GM19372 (cell line): Measurements from ENCODE around the gene AP2A2.
"Not testable (repeated sequence)": the region's sequence is repeated elsewhere in the genome, so short reads cannot be mapped to it uniquely, and the experiment has no call there.

Source experiments
- ATAC-seq: cut with Tn5 transposase; IDR thresholded peaks from one replicate; pipeline ENCODE4 v1.9.1; 2021; ENCODE audit warnings: mild to moderate bottlenecking, low read depth, moderate library complexity; ENCODE audit not compliant: unreplicated experiment

AP2A2 gene

DNA sequence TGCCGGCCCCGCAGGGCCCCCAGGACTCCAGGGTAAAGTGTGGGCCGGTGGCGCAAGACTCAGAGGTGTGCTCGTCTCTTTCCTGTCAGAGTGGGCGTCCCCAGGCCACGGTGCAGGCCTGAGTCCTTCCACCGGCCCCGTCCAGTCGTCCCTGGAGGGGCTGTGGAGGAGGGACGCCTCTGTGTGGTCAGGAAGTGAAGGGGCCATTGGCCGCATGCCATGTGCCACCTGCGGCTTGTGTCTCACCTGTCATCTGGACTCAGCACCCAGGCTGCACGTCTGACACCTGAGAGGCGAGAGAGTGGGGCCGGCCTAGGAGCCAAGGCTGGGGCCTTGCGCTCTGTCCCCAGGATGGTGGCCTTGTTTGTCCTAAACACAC is 85.6 kb downstream of the AP2A2 start:
- ATAC-seq: no peak

DNA sequence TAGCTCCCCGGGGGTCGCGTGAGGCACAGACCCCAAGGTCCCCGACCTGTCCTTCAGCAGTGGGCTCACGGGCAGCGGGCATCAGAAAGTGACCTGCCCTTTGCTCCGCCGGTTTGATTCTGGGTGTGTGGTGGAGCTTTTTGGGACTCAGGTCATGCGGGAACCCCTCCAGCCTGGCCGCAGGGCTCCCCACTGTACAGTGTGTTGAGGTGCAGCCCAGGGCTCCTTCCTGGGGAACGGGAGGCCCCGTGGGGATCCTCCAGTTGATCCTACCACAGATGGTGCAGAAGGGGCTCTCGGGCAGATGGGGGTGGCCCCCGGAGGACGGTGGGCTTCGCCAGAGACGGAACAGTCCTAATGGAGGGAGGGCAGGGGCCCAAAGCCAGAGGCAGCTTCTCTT is 86.6 kb downstream of the AP2A2 start:
- ATAC-seq: no peak

DNA sequence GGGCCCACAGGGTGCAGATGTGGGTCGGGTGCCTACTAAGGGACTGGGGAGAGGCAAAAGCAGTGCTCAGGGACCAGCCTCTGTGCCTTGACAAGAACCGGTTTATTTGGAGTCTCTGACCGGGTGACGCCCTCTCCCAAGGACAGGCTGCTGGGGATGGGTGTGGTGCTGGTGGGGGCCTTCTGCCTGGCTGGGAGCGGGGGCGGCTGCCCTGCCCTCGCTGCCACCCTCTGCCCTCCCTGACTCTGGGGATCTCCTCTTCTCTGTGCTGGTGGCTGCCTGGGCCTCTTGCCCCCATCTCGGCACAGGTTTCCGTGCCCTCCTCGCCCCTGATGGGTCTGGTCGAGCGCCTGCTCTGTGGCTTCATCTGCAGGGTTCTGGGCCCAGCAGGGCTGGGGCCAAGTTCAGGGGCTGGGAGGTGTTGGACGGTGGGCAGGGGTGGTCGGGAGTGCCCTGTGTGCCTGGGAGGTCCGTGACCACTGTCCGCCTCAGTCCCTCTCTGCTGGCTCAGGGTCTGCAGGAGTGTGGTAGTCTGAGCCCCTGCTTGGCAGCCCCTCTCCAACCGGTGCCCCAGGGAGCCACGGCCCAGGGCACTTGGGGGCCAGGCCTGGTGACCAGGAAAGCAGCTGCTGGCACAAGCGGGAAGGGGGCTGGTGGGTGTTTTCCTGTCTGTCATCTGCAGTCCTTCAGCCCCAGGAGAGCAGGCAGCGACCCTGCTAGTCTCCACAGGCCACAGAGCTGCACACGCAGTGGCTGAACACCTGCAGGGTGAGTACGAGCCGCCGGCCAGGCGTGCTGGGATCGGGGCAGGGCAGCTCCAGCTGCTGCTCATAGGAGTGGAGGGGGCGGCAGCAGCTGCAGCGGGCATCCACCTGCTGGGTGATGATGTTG is 87.3 kb downstream of the AP2A2 start:
- ATAC-seq: no peak

GRCh38 chr11:1013631-1013935 is 87.9 kb downstream of the AP2A2 start:
- ATAC-seq: no peak

GRCh38 chr11:1014276-1014675 is 88.6 kb downstream of the AP2A2 start:
- no peak for ATAC-seq

GRCh38 chr11:1015064-1015463 is 89.4 kb downstream of the AP2A2 start:
- ATAC-seq: no peak

DNA sequence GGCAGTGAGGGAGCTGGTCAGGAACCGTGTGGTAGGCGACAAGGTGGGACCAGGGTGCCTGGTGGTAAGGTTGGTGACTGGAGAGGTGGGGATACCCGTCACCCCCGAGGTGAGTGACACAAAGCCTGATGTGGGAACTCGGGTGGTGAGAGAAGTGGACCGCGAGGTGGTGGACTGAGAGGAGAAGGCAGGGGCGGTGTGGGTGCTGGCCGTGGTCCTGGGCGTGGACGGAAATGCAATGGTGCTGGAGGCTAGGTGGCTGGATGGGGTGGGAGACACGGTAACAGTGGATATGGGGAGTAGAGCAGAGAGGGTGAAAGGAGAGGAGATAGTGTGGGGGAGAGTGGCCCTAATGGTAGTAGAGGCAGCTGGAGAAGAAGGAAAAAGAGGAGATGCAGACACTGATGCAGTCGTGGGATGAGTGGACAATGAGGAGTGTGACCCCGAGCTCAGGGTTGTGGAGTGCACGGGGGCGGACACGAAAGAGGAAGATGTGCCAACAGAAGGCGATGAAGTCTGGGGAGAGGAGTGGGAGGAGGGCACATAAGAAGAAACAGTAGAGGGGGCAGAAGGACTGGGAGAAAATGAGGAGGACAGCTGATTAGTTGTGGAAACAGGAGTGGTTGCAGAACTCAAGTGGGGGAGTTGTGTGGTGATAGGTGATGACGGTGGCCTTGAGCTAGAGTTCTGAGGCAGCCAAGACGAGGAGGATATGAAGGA is 90.3 kb downstream of the AP2A2 start:
- ATAC-seq: no peak

GRCh38 chr11:1016610-1017126 is 91.0 kb downstream of the AP2A2 start:
- not testable (repeated sequence) for ATAC-seq

DNA sequence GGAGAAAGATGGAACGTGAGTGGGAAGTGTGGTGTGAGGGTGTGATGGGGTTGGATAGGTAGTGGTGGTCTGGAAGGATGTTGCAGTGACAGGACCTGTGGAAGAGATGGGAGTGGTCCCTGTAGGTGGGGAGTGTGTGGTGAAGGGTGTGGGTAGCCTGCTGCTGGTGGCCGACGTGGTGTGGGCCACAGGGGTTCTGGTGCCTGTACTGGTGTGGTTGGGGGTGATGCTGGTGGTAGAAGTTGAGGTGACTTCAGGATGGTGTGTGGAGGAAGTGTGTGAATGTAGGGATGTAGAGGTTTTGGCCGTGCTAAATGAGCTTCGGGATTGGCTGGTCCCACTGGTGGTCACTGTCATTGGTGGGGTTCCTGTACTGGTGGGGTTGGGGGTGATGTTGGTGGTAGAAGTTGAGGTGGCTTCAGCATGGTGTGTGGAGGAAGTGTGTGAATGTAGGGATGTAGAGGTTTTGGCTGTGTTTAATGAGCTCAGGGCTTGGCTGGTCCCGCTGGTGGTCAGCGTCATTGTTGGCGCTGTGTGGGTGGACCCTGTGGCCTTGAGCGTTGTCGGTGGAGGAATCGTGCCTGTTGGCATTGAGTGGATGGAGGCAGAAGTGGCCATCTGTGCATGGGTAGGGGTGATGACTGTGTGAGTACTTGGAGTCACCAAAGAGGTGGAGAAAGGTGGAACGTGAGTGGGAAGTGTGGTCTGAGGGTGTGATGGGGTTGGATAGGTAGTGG is 91.8 kb downstream of the AP2A2 start:
- ATAC-seq: no peak

DNA sequence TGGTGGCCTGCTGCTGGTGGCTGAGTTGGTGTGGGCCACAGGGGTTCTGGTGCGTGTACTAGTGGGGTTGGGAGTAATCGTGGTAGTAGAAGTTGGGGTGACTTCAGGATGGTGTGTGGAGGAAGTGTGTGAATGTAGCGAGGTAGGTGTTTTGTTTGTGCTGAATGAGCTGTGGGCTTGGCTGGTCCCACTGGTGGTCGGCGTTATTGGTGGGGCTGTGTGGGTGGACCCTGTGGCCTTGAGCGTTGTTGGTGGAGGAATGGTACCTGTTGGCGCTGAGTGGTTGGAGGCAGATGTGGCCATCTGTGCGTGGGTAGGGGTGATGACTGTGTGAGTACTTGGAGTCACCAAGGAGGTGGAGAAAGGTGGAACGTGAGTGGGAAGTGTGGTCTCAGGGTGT is 92.4 kb downstream of the AP2A2 start:
- ATAC-seq: no peak

DNA sequence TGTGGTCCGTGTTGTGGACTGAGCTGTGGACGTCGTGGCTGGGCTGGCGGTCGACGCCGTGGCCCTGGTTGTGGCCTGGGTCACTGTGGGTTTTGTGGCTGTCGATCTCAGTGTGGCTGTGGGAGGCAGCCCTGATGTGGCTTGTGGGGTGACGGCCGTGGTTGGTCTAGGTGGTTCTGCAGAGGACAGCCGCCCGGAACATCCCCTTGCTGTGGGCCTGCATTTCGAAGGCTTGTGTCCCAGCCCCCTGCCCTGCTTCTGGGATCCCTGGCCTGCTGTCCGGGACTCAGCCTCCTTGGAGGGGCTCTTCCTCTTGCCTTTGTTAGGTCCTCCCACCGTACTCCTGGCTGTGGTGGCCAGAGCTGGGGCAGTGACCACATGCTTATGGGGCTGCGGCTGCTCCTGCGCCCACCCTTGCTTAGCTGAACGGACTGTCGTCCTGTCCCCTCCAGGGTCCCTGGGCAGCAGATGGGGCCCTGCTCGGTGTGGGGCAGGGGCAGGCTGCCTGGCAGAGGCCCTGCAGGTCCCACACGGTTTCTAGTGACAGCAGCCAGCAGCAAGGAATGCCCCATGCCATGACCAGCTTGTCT is 93.7 kb downstream of the AP2A2 start:
- no peak for ATAC-seq

- ATAC-seq: no peak
These were observed 94.7 kb downstream of the AP2A2 start for GRCh38 chr11:1020211-1020905.

DNA sequence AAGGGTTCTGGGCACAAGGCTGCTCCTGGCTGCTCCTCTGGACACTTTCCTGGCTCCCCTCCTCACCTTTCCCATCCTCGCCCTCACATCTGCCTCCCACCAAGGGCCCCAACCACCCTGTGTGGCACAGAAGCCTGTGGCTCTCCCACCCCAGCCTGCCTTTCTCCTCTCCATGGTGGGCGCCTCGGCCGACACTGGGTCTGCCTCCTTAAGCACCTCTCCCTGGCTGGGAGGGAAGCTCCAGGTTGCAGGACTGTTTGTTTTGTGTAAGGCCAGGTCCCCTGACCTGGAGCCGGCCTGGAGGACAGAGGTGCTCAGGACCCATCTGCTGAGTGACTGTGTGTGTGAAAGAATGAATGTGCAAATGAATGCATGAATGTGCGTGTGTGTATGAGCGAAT is 96.7 kb downstream of the AP2A2 start:
- ATAC-seq: no peak

- no peak for ATAC-seq
These were observed 97.5 kb downstream of the AP2A2 start for GRCh38 chr11:1022908-1023810.

- ATAC-seq: no peak
These were observed 98.3 kb downstream of the AP2A2 start for GRCh38 chr11:1023811-1024596.

DNA sequence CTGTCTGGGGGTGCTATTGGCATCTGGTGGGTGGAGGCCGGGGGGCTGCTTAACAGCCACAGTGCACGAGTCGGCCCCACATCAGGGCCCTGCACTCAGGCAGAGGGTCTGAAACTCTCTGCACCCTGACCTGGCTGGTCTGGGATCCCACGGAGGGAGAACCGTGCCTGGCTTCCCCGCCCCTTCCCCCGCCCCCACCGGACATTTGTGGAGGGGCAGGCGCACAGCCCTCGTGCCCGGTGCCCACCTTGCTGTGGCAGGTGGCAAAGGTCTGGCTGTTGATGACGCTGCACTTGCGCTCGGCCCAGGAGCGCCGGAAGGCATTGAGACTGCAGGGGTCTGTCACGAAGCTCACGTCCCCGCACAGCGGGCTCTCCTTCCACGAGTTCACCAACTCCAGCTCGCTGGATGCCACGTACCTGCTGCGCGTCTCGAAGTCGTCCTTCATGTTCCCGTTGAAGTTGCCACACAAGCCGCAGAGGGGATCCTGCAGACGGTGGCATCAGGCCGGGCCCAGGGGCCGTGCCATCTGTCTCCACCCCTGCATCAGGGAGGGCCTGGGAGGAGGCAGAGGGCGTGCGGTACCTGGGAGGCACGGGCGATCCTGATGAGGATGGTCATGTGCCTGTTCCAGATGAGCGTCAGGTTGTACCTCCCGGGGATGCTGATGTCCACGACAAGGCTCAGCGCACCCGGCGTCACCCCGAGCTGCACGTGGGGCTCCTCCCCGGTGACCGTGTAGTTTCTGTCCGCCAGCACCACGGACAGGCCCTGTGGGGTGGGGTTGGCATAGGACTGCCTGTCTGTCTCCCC is 99.1 kb downstream of the AP2A2 start:
- no peak for ATAC-seq

DNA sequence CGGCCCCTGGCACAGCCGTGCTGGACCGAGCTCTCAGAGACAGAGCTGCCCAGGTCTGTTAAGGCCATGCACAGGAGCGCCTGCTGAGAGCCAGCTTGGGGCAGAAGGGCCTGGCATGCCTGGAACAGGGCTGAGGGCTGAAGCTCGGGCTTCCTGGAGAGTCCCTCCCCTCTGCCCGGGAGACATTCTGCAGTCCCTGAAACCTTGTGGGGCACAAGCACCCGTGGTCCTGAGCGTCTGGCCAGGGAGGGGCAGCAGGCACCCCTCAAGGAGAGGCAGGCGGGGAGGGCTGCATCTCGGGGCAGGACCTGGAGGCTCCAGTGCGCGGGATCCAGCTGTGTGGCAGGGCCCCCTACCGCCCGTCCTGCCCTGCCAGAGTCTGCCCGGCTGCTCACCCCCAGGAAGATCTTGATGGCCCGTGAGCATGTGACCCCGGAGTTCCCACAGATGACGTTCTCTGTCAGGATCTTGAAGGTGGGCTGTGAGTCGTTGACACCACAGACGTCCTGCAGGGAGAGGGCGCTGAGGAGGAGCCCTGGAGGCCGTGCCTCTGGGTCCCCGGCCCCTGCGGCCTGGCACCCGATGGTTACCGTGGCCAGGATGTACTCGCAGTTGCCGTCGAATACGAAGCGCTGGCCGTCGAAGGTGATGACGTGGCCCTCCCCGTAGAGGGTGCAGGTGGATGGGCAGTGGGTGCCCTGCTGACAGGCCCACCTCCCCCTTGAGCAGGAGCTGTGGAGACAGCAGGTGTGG is 99.9 kb downstream of the AP2A2 start:
- no peak for ATAC-seq
